B cell (primary cell): ENCODE data around the gene AFF3. TPM values are rescaled to one million over a fixed set of nuclear protein-coding genes. Genes with fewer than 3 reads are reported as not detected.

Experiments
- ATAC-seq: fragments of 200-7000 bp; cut with Tn5 transposase; one replicate; pipeline ENCODE4 v1.10.0; 2021; ENCODE audit warnings: low read depth, mild to moderate bottlenecking, moderate number of reproducible peaks, moderate library complexity
- CTCF ChIA-PET: fragments of 350-600 bp; sonication (Branson Sonifier 250); formaldehyde crosslinking; loops from one replicate; lab custom pipeline; 2021; ENCODE audit warnings: antibody characterized with exemption, inconsistent platforms; lab: Charles Lee
- POLR2A ChIA-PET: fragments of 350-600 bp; sonication (Branson Sonifier 250); formaldehyde crosslinking; loops from one replicate; lab custom pipeline; 2021; ENCODE audit warnings: antibody characterized with exemption; lab: Charles Lee
- DNase-seq: peaks from one replicate; pipeline ENCODE4 v3.0.0; 2013
- H2AFZ ChIP-seq: 2 replicates; pipeline ENCODE4 v1.6.1; 2012; ENCODE audit warnings: mild to moderate bottlenecking, low read depth, low read length; ENCODE audit not compliant: insufficient read depth, poor library complexity, severe bottlenecking
- H3K27ac ChIP-seq, 2 donors: 1 replicate in 1 of 2; 2 replicates in 1 of 2; pipeline ENCODE4 v1.5.1; 2012 to 2013; ENCODE audit warnings: low read length in 2 of 2, mild to moderate bottlenecking in 2 of 2, moderate library complexity in 1 of 2
- H3K27me3 ChIP-seq, 4 experiments: fragments of 200-600 bp in 1 of 4; sonication (generic) in 1 of 4; replicated peaks in 1 of 4; 1 replicate in 2 of 4; 2 replicates in 2 of 4; pipeline versions ENCODE4 v1.6.1 to v1.7.0; 2013 to 2016; ENCODE audit warnings: low read length in 3 of 4, mild to moderate bottlenecking in 2 of 4, mixed read lengths in 1 of 4, moderate library complexity in 1 of 4; ENCODE audit not compliant: insufficient read depth in 4 of 4, control insufficient read depth in 3 of 4; ENCODE audit errors: control extremely low read depth in 1 of 4
- H3K36me3 ChIP-seq, 2 experiments: replicated peaks in 1 of 2; 1 replicate in 1 of 2; 2 replicates in 1 of 2; pipeline versions ENCODE4 v1.6.1 to v1.7.1; 2013; ENCODE audit warnings: low read length in 1 of 2; ENCODE audit not compliant: insufficient read depth in 2 of 2, control insufficient read depth in 1 of 2; ENCODE audit errors: control extremely low read depth in 1 of 2, extremely low read depth in 1 of 2
- H3K4me1 ChIP-seq, 2 donors: fragments of 200-600 bp in 1 of 2; sonication (generic) in 1 of 2; 1 replicate in 1 of 2; 2 replicates in 1 of 2; pipeline versions ENCODE4 v1.5.1 to v1.6.1; 2013 to 2017; ENCODE audit warnings: low read length in 2 of 2; ENCODE audit not compliant: control insufficient read depth in 2 of 2, insufficient read depth in 2 of 2
- H3K4me2 ChIP-seq: replicated peaks from 2 replicates; pipeline ENCODE3; 2012; ENCODE audit warnings: mild to moderate bottlenecking, low read depth, low read length; ENCODE audit not compliant: poor library complexity, severe bottlenecking
- H3K4me3 ChIP-seq, 5 experiments: fragments of 200-600 bp in 1 of 5; sonication (generic) in 1 of 5; 1 replicate in 3 of 5; 2 replicates in 2 of 5; pipeline versions ENCODE4 v1.5.1 to v1.7.0; 2011 to 2016; ENCODE audit warnings: low read length in 4 of 5, mild to moderate bottlenecking in 4 of 5, low read depth in 2 of 5, control low read depth in 1 of 5, moderate library complexity in 1 of 5; ENCODE audit not compliant: insufficient read depth in 1 of 5; ENCODE audit errors: control extremely low read depth in 1 of 5, extremely low read depth in 1 of 5
- H3K79me2 ChIP-seq: fragments of 200-600 bp; sonication (generic); one replicate; pipeline ENCODE4 v1.6.0; 2016; ENCODE audit warnings: low read length; ENCODE audit not compliant: control insufficient read depth, insufficient read depth
- H3K9ac ChIP-seq: fragments of 200-600 bp; sonication (generic); 2 replicates; pipeline ENCODE4 v1.6.1; 2017; ENCODE audit warnings: mild to moderate bottlenecking, low read length, moderate library complexity
- H3K9me3 ChIP-seq, 3 donors: one replicate each; pipeline versions ENCODE4 v1.6.1 to v1.7.1; 2013; ENCODE audit warnings: low read length in 2 of 3; ENCODE audit not compliant: control insufficient read depth in 2 of 3, insufficient read depth in 1 of 3; ENCODE audit errors: control extremely low read depth in 1 of 3
- H4K20me1 ChIP-seq: 2 replicates; pipeline ENCODE4 v1.6.0; 2012; ENCODE audit warnings: mild to moderate bottlenecking, low read length; ENCODE audit not compliant: insufficient read depth, control insufficient read depth, poor library complexity, severe bottlenecking
- H3K27ac Mint-ChIP-seq: one replicate; pipeline ENCODE4 v1.8.0; 2021; ENCODE audit warnings: mixed read lengths
- H3K27me3 Mint-ChIP-seq: one replicate; pipeline ENCODE4 v1.8.0; 2021; ENCODE audit warnings: mixed read lengths
- H3K4me1 Mint-ChIP-seq: one replicate; pipeline ENCODE4 v1.8.0; 2021; ENCODE audit warnings: mixed read lengths
- H3K4me3 Mint-ChIP-seq: one replicate; pipeline ENCODE4 v1.8.0; 2021; ENCODE audit warnings: mixed read lengths
- H3K9me3 Mint-ChIP-seq: one replicate; pipeline ENCODE4 v1.8.0; 2022; ENCODE audit warnings: mixed read lengths; ENCODE audit not compliant: insufficient read depth
- EZH2 ChIP-seq: IDR thresholded peaks from 2 replicates; pipeline ENCODE4 v1.6.1; 2012; ENCODE audit warnings: borderline replicate concordance, low read depth, mild to moderate bottlenecking, moderate library complexity, low read length; ENCODE audit not compliant: insufficient read depth, poor library complexity, severe bottlenecking
- WGBS: methylation state at CpG from one replicate; pipeline ENCODE4 v1.1.5; 2013; ENCODE audit warnings: missing lambda C conversion rate; ENCODE audit not compliant: insufficient coverage; 5-methylcytosine and 5-hydroxymethylcytosine counted together
- intact Hi-C: fragments of 100-400 bp; cut with micrococcal nuclease; formaldehyde crosslinking; loops from one replicate; pipeline ENCODE4 v1.10.0; 2022
- polyA plus RNA-seq: library from polyadenylated mRNA; depleted of rRNA; stranded (reverse); fragments of >200 nt; gene quantifications from 2 replicates; pipeline ENCODE4 v1.2.3, GENCODE V29; 2012
- total RNA-seq, 2 donors: library from RNA; stranded (reverse); fragments of 120-200 nt in 1 of 2; gene quantifications; 1 replicate in 1 of 2; 2 replicates in 1 of 2; pipeline versions ENCODE4 v1.2.3 to v1.2.4, GENCODE V29; 2013 to 2022
- TF ChIP-seq, protein P1 (sequence below): fragments of 200-600 bp; IDR thresholded peaks from one replicate; pipeline ENCODE4 v1.8.0; 2022; ENCODE audit warnings: antibody characterized with exemption, mild to moderate bottlenecking

Gene AFF3
- total and polyA plus RNA-seq, 2 donors (not counting 1 experiment from before 2014, with no cell fraction given) = 117 to 830 TPM

DNA sequence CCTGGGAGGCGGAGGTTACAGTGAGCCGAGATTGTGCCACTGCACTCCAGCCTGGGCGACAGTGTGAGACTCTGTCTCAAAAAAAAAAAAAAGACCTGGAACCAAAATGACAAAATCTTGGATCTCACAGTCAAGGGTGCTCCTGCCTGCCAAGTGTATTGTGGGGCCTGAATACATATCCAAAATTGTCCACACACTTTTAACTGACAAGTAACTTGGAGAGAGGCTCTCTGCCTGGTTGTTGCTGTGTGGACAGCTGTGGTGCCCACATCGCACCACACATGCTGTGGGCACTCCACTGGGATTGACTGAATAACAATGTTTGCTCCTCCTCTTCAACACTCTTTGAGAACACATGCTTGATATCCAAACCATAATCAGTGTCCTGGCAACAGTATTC lies 534.9 kb downstream of the AFF3 start:
- DNase-seq = no peak
- Histone ChIP-seq H3K4me3 (no peak overlapping the region), H3K79me2 (peaks cover 16% of the 10 kb centered on the region), H4K20me1 (peaks cover 50% of the 10 kb centered on the region), H3K36me3 (peaks cover 6 to 8% of the 10 kb centered on the region in 2 experiments), H3K9ac (no peak overlapping the region), H3K4me2 (no peak overlapping the region), H3K4me1 (peaks cover 11 to 17% of the 10 kb centered on the region in 2 donors), H3K27ac (no peak overlapping the region), H3K9me3 (no peaks in the 10 kb centered on the region), H2AFZ (no peak overlapping the region), H3K27me3 (no peaks in the 10 kb centered on the region)
- Mint-ChIP-seq H3K9me3 (no peaks in the 10 kb centered on the region), H3K4me3 (no peak overlapping the region), H3K27me3 (no peaks in the 10 kb centered on the region), H3K27ac (peak overlapping the region; percentile 18), H3K4me1 (peaks cover 51% of the 10 kb centered on the region)
- ChIA-PET CTCF (interaction anchor here (0.5 kb wide), 1 partner anchor 1440 kb away, joined by 4 read pairs; no protein-coding TSS in a partner anchor), POLR2A (no interaction called here)
- intact Hi-C loops = no loop called here
- TF ChIP-seq, protein P1, sequence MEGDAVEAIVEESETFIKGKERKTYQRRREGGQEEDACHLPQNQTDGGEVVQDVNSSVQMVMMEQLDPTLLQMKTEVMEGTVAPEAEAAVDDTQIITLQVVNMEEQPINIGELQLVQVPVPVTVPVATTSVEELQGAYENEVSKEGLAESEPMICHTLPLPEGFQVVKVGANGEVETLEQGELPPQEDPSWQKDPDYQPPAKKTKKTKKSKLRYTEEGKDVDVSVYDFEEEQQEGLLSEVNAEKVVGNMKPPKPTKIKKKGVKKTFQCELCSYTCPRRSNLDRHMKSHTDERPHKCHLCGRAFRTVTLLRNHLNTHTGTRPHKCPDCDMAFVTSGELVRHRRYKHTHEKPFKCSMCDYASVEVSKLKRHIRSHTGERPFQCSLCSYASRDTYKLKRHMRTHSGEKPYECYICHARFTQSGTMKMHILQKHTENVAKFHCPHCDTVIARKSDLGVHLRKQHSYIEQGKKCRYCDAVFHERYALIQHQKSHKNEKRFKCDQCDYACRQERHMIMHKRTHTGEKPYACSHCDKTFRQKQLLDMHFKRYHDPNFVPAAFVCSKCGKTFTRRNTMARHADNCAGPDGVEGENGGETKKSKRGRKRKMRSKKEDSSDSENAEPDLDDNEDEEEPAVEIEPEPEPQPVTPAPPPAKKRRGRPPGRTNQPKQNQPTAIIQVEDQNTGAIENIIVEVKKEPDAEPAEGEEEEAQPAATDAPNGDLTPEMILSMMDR = no peak
- no peak for TF ChIP-seq EZH2
- 88% methylated on average over 3 of the region's 4 CpGs for WGBS
- no peak for ATAC-seq

DNA sequence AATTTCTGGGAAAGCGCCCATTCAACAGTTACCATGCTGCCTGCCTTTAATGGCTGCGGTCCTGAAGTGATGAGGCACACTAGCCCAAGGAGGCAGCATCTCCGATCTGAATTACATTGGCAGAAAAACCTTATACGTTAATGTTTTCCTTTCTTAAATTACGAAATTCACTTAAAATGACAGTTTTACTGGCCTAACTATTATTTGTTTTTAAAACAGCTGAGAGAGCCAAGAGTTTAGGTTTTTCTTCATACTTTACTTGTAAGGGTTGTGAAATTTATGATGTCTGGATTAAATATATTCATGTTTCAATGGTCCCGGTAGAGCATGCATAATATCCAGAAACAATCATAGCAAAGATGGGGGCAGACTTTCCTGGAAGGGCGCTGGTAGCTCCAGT lies 537.4 kb downstream of the AFF3 start:
- H3K36me3 ChIP-seq = peaks cover 8 to 28% of the 10 kb centered on the region in 2 experiments
- ChIA-PET POLR2A (no interaction called here), CTCF (no interaction called here)
- H3K9me3 ChIP-seq = no peaks in the 10 kb centered on the region
- WGBS = 100% methylated on average over 5 of the region's 7 CpGs
- H4K20me1 ChIP-seq = peaks cover 64% of the 10 kb centered on the region
- Mint-ChIP-seq H3K27me3 (no peaks in the 10 kb centered on the region), H3K9me3 (no peaks in the 10 kb centered on the region), H3K4me3 (no peak overlapping the region), H3K4me1 (peaks cover 35% of the 10 kb centered on the region), H3K27ac (no peak overlapping the region)
- H3K9ac ChIP-seq = no peak overlapping the region
- H3K4me1 ChIP-seq = peaks cover 11 to 13% of the 10 kb centered on the region in 2 donors
- no peaks in the 10 kb centered on the region for H3K27me3 ChIP-seq
- no peak overlapping the region for H3K27ac ChIP-seq
- ATAC-seq (no peak), DNase-seq (no peak)
- TF ChIP-seq EZH2 = no peak
- TF ChIP-seq, protein P1 = no peak
- H3K4me2 ChIP-seq = no peak overlapping the region
- no peak overlapping the region for H3K4me3 ChIP-seq
- no peak overlapping the region for H2AFZ ChIP-seq
- intact Hi-C loops = no loop called here
- peaks cover 21% of the 10 kb centered on the region for H3K79me2 ChIP-seq
